ENCODE data around the gene QRICH2.

GRCh38 chr17:76345377-76345974, 37.4 kb upstream of the QRICH2 start:
- TF ChIP-seq, protein P1, sequence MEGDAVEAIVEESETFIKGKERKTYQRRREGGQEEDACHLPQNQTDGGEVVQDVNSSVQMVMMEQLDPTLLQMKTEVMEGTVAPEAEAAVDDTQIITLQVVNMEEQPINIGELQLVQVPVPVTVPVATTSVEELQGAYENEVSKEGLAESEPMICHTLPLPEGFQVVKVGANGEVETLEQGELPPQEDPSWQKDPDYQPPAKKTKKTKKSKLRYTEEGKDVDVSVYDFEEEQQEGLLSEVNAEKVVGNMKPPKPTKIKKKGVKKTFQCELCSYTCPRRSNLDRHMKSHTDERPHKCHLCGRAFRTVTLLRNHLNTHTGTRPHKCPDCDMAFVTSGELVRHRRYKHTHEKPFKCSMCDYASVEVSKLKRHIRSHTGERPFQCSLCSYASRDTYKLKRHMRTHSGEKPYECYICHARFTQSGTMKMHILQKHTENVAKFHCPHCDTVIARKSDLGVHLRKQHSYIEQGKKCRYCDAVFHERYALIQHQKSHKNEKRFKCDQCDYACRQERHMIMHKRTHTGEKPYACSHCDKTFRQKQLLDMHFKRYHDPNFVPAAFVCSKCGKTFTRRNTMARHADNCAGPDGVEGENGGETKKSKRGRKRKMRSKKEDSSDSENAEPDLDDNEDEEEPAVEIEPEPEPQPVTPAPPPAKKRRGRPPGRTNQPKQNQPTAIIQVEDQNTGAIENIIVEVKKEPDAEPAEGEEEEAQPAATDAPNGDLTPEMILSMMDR (IDR thresholded peaks at IDR 0.05; ENCODE audit: insufficient read depth, low read depth, low read length) = no peak
- TF ChIP-seq EZH2 (IDR thresholded peaks at IDR 0.05; ENCODE audit: insufficient read depth, low read length) = no peak

All from astrocyte (in vitro differentiated cells and primary cell).